Measurements from ENCODE around the gene TXNDC12.

DNA sequence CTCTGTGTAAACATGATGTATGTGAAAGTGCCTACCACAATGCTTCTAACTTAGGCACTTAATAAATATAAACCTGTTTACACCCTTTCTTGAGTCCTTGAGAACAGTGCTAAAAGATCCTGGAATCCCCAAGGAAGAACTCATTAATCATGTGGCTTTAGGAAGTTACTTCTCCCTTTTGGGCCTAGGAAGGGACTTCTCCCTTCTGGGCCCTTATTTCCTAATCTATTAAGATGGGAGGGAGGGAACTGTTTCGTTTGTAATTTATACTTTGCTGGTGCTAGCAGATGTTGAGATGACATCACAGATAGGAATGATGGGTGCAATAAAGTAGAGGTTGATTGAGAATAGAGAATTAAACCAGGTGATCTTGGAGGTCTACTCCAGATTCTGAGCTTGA lies 2.3 kb upstream of the TXNDC12 start:
- no peak for TF ChIP-seq CTCF (IDR thresholded peaks at IDR 0.05)
- TF ChIP-seq POLR2A (IDR thresholded peaks at IDR 0.05) = no peak

Data from adrenal gland (tissue), 5 donors.